GM19324 (cell line): Measurements from ENCODE around the gene FAM47E.

ENCODE experiments used
- ATAC-seq: cut with Tn5 transposase; IDR thresholded peaks from one replicate; pipeline ENCODE4 v1.9.1; 2021; ENCODE audit warnings: mild to moderate bottlenecking, moderate library complexity; ENCODE audit not compliant: unreplicated experiment, low FRiP score

The FAM47E gene

DNA sequence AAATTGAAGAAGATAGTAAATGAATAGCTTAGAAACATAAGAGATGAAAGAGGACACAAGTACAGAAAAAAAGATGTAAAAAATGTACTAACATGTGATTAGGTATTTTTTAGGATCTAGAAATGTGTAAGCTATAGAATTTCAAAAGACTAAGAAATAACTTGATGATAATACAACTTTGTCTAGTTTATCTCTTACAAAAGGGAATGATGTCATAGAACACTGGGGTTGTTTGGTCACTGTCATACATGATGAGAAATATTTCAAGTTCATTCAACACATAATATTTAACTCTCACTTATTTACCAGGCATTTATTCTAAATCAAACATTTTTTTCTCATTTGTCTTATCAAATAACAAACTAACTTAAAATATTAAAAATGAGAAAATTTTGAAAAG is 73.6 kb downstream of the FAM47E start:
- no peak for ATAC-seq

DNA sequence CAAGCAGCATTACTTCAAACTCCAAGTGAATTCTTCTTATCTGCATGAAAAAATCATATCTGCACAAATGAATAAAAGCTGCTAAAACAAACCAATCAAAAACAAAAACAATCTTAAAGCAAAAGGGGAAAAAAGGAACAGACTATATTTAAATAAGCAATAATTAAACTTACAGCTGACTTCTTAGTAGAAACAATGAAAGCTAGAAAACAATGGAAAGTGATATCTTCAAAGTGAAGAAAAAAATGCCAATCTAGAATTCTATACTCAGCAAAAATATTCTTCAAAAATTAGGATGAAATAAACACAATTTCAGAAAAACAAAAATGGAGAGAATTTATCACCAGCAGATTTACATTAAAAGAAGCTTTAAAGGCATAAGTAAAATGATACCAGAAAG is 75.0 kb downstream of the FAM47E start:
- no peak for ATAC-seq
